Chondrocyte (in vitro differentiated cells): ENCODE data around the gene PLA2G12B. TPM values are rescaled to one million over a fixed set of nuclear protein-coding genes. Genes with fewer than 3 reads are reported as not detected.

Source experiments
- DNase-seq: peaks from one replicate; pipeline ENCODE4 v3.0.0; 2021; ENCODE audit warnings: mixed read lengths, low spot score
- H3K27ac Mint-ChIP-seq: one replicate; pipeline ENCODE4 v1.8.0; 2021; ENCODE audit warnings: mild to moderate bottlenecking, moderate library complexity, mixed read lengths; ENCODE audit not compliant: unreplicated experiment
- H3K27me3 Mint-ChIP-seq: 2 replicates; pipeline ENCODE4 v1.8.0; 2021; ENCODE audit warnings: low read depth, mixed read lengths
- H3K36me3 Mint-ChIP-seq: 2 replicates; pipeline ENCODE4 v1.8.0; 2021; ENCODE audit warnings: low read depth, mixed read lengths
- H3K4me1 Mint-ChIP-seq: 2 replicates; pipeline ENCODE4 v1.8.0; 2021; ENCODE audit warnings: low read depth, mild to moderate bottlenecking, mixed read lengths
- H3K4me3 Mint-ChIP-seq: one replicate; pipeline ENCODE4 v1.8.0; 2021; ENCODE audit warnings: mild to moderate bottlenecking, moderate library complexity, mixed read lengths; ENCODE audit not compliant: unreplicated experiment
- H3K9me3 Mint-ChIP-seq: 2 replicates; pipeline ENCODE4 v1.8.0; 2021; ENCODE audit warnings: low read depth, mixed read lengths
- total RNA-seq: library from RNA; stranded (reverse); gene quantifications from 3 replicates; pipeline ENCODE4 v1.2.1, GENCODE V29; 2021
- TF ChIP-seq, protein P1 (sequence below): fragments of 200-600 bp; sonication (generic); IDR thresholded peaks from 2 replicates; pipeline ENCODE4 v1.5.0; 2021; ENCODE audit warnings: antibody characterized with exemption, mild to moderate bottlenecking, moderate library complexity

Gene PLA2G12B
- total RNA-seq, 1 donor from 2014 or later = not detected

DNA sequence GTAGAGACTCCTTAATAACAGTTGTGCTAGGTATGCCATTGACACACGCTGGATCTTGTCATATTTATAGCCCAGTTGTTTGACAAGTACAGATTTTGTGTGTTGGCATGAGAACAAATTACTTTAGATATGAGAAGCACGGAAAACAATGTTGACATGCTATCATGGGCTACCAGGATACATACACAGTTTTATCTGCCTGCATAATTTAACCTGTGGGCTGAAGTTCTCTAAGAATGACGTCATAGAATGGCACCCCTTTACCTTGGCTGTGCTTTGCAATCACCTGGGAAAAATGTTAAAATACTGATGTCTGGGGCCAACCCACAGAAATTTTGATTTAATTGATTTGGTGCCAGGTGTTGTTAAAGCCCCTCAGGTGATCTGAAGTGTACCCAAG lies 2.8 kb downstream of the PLA2G12B start:
- peaks cover 3% of the 10 kb centered on the region for H3K36me3 Mint-ChIP-seq
- no peak overlapping the region for H3K27ac Mint-ChIP-seq
- TF ChIP-seq, protein P1, sequence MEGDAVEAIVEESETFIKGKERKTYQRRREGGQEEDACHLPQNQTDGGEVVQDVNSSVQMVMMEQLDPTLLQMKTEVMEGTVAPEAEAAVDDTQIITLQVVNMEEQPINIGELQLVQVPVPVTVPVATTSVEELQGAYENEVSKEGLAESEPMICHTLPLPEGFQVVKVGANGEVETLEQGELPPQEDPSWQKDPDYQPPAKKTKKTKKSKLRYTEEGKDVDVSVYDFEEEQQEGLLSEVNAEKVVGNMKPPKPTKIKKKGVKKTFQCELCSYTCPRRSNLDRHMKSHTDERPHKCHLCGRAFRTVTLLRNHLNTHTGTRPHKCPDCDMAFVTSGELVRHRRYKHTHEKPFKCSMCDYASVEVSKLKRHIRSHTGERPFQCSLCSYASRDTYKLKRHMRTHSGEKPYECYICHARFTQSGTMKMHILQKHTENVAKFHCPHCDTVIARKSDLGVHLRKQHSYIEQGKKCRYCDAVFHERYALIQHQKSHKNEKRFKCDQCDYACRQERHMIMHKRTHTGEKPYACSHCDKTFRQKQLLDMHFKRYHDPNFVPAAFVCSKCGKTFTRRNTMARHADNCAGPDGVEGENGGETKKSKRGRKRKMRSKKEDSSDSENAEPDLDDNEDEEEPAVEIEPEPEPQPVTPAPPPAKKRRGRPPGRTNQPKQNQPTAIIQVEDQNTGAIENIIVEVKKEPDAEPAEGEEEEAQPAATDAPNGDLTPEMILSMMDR = no peak
- no peaks in the 10 kb centered on the region for H3K27me3 Mint-ChIP-seq
- no peak overlapping the region for H3K4me3 Mint-ChIP-seq
- no peaks in the 10 kb centered on the region for H3K4me1 Mint-ChIP-seq
- no peaks in the 10 kb centered on the region for H3K9me3 Mint-ChIP-seq
- DNase-seq = no peak

DNA sequence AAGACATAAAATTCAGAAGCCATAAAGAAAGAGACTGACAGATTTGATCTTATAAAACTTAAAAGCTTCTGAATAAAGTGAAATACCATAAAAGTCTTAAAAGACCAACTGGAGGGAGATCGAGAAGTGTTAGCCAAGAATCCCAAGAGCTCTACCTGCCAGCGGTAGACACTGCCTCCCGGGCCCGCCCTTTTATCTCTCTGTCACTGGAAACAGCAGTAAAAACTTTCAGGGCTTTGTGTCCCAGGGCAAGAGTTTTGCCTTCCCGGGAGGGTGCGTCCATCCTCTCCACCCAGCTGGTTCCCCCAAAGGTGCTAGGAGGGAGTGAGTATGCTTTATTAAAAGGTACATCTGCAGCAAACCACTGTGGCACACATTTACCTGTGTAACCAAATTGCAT lies 5.8 kb downstream of the PLA2G12B start:
- H3K9me3 Mint-ChIP-seq = no peaks in the 10 kb centered on the region
- H3K36me3 Mint-ChIP-seq = peaks cover 5% of the 10 kb centered on the region
- DNase-seq = no peak
- no peak overlapping the region for H3K4me3 Mint-ChIP-seq
- TF ChIP-seq, protein P1 = no peak
- no peaks in the 10 kb centered on the region for H3K27me3 Mint-ChIP-seq
- H3K4me1 Mint-ChIP-seq = no peaks in the 10 kb centered on the region
- no peak overlapping the region for H3K27ac Mint-ChIP-seq

DNA sequence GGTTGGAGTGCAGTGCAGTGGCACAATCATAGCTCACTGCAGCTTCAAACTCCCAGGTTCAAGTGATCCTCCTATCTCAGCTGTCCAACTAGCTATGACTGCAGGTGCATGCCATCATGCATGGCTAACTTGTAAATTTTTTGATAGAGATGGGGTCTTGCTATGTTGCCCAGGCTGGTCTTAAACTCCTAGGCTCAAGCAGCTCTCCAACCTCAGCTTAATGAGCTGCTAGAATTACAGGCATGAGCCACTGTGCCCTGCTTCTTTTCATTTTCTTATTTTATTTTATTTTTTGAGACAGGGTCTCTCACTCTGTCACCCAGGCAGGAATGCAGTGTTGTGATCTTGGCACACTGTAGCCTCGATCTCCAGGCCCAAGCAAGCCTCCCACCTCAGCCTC lies 7.6 kb downstream of the PLA2G12B start:
- no peaks in the 10 kb centered on the region for H3K4me1 Mint-ChIP-seq
- H3K36me3 Mint-ChIP-seq = peaks cover 5% of the 10 kb centered on the region
- H3K27ac Mint-ChIP-seq = no peak overlapping the region
- H3K9me3 Mint-ChIP-seq = no peaks in the 10 kb centered on the region
- no peak overlapping the region for H3K4me3 Mint-ChIP-seq
- H3K27me3 Mint-ChIP-seq = no peaks in the 10 kb centered on the region
- TF ChIP-seq, protein P1 = no peak
- DNase-seq = no peak

DNA sequence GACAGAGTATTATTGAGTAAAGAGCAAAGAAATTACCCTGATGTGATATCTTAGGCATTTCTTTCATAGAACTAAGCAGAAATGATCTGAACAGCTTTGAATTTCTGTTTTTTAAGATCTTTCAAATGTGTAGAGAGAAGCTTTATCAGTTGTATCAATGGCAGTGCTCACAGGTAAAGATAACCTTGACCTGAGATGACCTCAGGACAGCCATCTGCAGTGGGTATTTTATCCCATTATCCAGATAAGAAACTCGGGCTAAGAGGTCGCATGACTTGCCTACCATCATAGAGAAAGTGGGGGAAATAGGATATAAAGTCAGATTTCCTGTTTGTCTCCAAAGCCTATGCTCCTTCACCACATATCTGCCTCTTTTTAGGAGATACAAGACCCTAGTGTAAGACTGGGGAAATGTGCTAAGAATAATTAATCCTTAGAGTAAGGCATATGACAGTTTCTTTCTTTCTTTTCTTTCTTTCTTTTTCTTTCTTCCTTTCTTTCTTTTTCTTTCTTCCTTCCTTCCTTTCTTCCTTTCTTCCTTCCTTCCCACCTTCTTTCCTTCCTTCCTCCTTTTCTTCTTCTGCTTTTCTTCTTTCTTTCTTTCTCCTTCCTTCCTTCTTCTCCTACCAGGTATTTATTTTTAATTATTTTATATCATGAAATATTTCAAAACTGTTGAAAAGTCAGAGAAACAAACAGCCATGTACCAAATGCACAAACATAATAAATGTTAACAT lies 10.9 kb downstream of the PLA2G12B start:
- no peak for DNase-seq
- Mint-ChIP-seq H3K27me3 (no peaks in the 10 kb centered on the region), H3K27ac (no peak overlapping the region), H3K36me3 (peaks cover 5% of the 10 kb centered on the region), H3K4me1 (no peaks in the 10 kb centered on the region), H3K9me3 (no peaks in the 10 kb centered on the region), H3K4me3 (no peak overlapping the region)
- TF ChIP-seq, protein P1 = no peak

DNA sequence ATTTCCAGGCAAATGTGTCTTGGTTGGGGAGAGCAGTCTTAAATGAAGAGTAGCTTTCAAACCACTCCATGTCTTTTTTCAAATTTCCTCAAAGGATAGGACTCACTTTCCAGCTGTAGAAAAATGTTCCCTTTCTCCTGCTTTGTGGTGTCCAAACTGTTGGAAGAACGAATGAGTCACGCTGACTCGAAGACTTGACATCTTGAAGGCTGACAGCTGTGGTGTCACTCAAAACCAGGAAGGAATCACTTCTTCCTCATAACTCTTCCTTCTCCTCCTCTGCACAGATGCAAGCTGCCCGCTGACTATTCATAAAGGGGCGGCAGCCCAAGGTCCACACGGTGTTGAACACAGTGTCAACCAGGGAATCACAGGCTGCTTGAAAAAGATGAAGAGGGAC lies 19.2 kb downstream of the PLA2G12B start:
- Mint-ChIP-seq H3K4me1 (peaks cover 3% of the 10 kb centered on the region), H3K36me3 (peaks cover 13% of the 10 kb centered on the region), H3K27ac (peak overlapping the region; percentile 17)

More for the DNA sequence above, 19.2 kb downstream of the PLA2G12B start:
- Mint-ChIP-seq H3K27me3 (no peaks in the 10 kb centered on the region), H3K9me3 (no peaks in the 10 kb centered on the region), H3K4me3 (no peak overlapping the region)
- DNase-seq = no peak
- TF ChIP-seq, protein P1 = no peak
